Activated CD4-positive, alpha-beta T cell treated with anti-CD3 and anti-CD28 coated beads, Interleukin-10, Interleukin-2, amounts not matched to agents 100 ng/mL and 50 ng/mL, durations not matched to agents 16 hours and 8 hours (primary cell): ENCODE results near the gene SUCLG2.

Experiments
- DNase-seq: peaks from one replicate; pipeline ENCODE4 v3.0.0-alpha.2; 2020

The SUCLG2 gene

DNA sequence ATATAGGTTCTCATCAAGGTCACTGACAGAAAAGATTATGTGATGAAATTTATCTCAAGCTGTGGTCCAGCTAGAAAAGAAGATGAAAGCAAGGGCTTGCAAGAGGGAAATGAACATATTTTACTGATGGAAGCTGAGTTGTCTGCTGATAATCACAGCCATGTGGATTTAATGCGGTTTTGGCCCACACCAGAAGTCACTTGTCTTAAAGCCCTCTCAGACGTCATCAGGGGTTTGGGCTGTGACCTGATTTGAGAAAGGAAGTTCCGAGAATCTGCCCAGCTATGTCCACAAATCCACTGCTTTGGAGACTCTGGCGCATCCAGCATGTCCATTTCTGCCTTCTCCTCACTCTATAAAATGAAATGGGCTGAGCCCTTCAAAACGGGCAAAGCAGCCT lies 278.4 kb downstream of the SUCLG2 start:
- no peak for DNase-seq

- peak; percentile 34 for DNase-seq
Measured at GRCh38 chr3:67362686-67363085, 291.7 kb downstream of the SUCLG2 start.

GRCh38 chr3:67361770-67362169 lies 292.6 kb downstream of the SUCLG2 start:
- no peak for DNase-seq

- no peak for DNase-seq
Measured at GRCh38 chr3:67361323-67361722, 293.1 kb downstream of the SUCLG2 start.

DNA sequence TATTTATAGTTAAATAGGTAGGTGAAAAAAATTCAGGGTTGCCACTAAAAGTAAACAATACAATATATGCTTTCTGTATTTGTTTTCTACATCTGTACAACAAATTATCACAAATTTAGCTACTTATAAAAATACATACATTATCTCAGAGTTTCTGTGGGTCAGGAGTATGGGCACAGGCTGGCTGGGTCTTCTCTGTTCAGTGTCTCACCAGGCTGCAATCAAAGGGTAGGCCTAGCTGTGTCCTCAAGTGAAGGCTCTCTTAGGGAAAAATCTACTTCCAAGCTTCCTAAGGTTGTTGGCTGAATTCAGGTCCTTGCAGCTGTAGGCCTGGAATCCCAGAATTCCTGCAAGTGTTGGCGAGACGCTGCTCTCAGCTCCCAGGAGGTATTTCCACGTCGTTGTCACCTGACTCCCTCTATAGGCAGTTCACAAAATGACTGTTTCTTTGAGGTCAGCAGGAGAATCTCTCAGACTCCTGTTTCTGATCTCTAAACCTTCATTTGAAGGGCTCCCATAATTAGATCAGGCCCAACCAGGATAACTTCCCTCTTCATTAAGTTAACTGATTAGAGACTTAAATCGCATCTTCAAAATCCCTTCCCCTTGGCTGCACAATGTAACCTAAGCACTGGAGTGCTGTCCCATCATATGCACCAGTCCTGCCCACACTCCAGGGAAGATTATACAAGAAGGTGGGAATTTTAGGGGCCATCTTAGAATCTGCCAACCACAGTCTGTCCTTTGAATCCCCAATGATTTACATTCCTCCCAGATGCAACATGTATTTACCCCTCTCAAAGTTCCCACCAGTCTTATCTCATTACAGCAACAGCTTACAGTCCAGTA lies 296.6 kb downstream of the SUCLG2 start:
- DNase-seq = peak; percentile 7

DNA sequence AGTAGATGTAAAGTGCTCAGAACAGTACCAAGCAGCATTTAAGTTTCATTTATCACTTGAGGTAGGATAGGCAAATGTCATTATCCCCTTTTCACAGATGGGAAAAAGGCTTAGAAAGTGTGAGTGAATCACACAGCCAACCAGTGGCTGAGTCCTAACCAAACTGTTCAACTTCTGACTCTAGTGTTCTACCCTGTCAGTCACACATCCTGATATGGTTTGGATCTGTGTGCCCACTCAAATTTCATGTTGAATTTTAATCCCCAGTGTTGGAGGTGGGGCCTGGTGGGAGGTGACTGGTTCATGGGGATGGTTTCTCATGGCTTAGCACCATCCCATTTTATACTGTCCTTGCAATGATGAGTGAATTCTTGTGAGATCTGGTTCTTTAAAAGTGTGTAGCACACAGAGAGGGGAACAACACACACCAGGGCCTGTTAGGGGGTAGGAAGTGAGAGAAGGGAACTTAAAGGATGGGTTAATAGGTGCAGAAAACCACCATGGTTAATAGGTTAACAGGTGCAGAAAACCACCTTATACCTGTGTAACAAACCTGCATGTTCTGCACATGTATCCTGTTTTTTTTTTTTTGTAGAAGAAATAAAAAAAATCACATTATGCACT lies 304.7 kb downstream of the SUCLG2 start:
- peak; percentile 76 for DNase-seq

- no peak for DNase-seq
Measured at GRCh38 chr3:67346081-67346480, 308.3 kb downstream of the SUCLG2 start.

DNA sequence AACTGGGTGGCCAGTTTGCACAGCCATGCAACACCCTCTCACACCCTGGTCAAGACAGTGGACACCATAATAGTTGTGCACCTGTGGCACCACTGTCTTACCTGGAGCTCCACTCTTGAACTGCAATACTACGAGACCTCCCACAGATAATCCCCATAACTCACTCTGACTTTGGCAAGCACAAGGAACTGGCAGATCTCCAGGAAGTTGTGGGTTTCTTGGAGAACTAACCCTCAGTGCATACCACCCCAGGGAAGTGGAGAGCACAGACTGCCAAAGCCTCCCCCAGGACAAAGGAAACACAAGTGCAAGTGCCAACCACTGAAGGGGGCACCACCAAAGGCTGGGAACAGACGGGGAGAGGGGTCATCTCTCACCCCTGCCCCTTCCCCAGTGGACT lies 318.6 kb downstream of the SUCLG2 start:
- no peak for DNase-seq

GRCh38 chr3:67334588-67334987 lies 319.8 kb downstream of the SUCLG2 start:
- DNase-seq = peak; percentile 9

DNA sequence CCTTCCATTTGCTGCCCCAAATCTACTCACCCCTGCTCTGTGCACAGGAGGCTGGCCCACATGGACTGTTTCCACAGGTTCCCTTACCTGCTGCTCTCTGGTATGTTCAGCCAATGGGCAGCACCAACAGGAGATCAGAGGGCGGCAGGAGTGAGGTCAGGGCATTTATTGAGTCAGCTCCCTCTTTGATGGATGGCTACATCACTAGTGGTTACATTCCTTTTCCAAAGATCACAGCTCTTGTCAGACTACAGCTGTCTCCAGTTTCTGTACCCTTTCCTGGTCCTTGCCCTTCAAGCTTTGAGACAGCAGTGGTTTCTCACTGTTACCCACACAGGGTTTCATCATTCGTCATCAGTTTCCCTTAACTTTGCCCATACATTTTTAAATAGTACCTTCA lies 325.1 kb downstream of the SUCLG2 start:
- peak; percentile 73 for DNase-seq

DNA sequence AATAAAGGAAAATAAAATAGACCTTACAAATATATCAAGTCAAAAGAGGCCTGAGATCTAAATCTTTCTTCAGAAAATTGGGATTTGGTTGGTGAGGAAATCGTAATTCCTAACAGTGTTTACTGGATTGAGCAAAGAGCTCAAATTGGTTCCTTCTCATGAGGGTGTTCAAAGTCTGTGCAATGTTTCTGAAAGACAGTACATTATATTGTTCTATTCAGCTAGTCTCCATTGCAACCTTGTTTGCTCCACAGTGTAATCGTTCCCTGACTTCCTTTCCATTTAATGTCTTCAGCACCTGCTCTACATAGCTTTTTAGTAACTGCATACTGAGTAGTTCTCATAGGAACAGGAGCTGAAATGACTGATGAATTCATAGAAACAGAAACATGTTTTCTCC lies 326.8 kb downstream of the SUCLG2 start:
- DNase-seq = no peak

DNA sequence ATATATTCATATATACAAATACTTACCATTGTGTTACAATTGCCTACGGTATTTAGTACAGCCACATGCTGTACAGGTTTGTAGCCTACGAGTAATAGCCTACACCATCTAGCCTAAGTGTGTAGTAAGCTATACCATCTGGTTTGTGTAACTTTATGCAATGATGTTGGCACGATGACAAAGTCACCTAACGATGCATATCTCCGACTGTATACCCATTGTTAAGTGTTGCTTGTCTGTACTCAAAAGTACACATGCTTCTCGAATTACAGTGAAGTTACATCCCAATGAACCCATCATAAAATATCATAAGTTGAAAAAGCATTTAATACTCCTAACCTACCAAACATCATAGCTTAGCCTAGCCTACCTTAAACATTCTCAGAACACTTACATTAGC lies 329.2 kb downstream of the SUCLG2 start:
- DNase-seq = no peak
